GM21423 (cell line): ENCODE results near the gene DPYSL5.

Experiments
- ATAC-seq: cut with Tn5 transposase; IDR thresholded peaks from one replicate; pipeline ENCODE4 v1.9.1; 2021; ENCODE audit warnings: mild to moderate bottlenecking, moderate library complexity; ENCODE audit not compliant: unreplicated experiment

DPYSL5 gene

GRCh38 chr2:26843041-26843440 lies 4.9 kb upstream of the DPYSL5 start:
- no peak for ATAC-seq

- ATAC-seq = no peak
These were observed 2.9 kb upstream of the DPYSL5 start for GRCh38 chr2:26845021-26845420.

- no peak for ATAC-seq
These were observed 1.3 kb upstream of the DPYSL5 start for GRCh38 chr2:26846334-26847306.

GRCh38 chr2:26847307-26847654 lies 651 bp upstream of the DPYSL5 start:
- no peak for ATAC-seq

- no peak for ATAC-seq
These were observed 564 bp downstream of the DPYSL5 start for GRCh38 chr2:26848336-26849055.

DNA sequence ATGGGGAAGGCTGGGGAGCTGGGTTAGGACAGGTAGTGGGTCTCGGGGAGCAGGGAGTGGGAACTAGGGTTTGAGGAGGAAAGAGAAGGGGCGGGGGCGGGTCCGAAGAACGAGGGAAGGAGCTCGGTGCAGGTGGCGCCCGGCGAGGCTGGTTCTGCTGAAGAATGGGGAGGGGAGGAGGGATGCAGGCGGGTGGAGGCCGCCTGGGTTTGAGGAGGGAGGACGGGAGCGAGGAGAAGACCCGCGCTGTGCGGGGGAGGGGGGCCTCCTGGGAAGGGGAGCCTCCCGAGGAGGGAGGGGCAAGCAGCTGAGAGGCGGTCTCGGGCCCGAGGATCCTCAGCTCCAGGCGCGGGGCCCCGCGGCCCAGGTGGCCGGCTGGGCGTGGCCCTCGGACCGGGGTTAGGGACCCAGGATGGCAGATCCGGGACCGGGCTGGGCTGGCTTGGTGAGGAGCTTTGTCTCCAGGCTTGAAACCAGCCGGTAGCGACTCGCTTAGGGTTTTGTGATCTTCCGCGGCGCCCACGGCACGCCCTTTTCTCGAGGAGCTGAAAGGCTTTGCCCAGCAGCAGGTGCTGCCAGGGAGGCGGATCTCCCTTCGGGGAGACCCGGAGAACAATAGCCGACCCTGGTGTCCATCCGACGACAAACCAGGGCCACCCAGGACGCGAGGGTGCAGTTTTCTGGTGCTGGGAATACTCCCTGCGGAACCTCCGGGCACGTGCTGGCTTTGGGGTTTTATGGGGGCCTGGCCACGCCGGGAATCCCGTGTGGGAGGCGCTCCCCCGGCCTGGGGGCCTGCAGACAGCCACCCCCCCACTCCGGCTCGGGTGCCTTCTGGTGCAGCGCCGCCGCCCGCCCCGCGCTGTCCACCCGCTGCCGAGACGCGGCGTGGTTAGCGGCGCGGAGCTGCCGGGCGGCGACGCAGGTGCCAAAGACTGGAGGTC lies 1.4 kb downstream of the DPYSL5 start:
- ATAC-seq = no peak

DNA sequence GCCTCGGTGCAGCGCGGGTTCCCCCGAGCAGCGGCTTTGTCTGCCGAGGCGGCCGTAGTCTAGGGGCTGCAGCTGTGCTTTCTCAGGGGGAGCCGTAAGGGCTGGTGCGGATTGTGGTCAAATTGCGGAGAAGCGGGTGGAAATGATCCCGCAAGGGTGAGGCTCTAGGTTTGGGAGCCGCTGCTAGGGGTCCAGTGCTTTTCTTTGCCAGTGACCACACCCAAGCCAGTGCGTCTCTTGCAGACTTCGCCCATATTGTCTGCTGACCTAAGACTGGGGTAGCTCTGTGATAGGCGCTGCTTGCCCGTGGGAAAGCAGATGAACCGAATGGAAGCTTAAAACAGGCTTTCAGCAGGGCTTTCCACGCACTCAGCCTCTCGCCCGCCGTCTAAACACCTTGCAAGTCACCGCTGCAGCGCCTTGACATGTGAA lies 2.1 kb downstream of the DPYSL5 start:
- no peak for ATAC-seq

DNA sequence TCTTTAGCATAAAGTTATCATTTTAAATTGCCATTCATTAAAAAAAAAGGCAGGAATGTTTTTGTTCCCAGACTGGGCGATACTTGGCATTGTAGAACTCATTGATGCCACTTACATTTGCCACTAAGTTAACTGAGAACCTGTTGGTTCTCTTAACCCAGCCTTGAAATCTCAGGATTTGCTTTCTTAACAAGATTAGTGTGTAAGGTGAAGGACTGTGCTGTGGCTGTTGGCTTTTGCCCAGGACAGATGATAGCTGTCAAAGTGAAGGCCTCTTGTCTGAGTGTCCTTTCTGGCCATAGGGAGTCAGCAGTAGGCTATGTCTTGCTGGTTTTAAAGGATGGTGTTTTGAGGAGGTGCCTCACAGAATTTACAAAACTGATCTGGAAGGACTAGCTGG lies 2.6 kb downstream of the DPYSL5 start:
- ATAC-seq = no peak

GRCh38 chr2:26852405-26853306 lies 4.7 kb downstream of the DPYSL5 start:
- ATAC-seq = no peak

GRCh38 chr2:26853751-26854150 lies 5.8 kb downstream of the DPYSL5 start:
- ATAC-seq = no peak

GRCh38 chr2:26854283-26854827 lies 6.4 kb downstream of the DPYSL5 start:
- ATAC-seq = no peak

DNA sequence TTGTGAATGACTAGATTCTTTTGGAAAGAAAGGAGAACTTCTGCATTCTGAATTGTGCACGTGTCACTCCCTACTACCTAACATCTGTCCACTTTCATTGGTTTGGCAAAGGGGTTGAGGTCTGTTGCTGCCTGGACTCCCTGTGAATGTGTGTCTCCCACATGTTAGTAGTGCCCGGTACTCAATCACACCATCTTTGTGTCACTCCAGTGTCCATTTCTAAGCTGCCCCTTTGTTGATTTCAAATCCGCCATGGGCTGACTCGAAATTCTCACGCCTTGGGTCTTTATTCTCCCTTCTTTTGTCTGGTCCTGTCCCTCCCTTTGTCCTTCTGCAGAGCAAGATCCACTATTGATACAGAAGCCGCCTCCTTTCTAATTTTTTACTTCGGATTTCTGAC lies 7.5 kb downstream of the DPYSL5 start:
- ATAC-seq = no peak

GRCh38 chr2:26859622-26860021 lies 11.7 kb downstream of the DPYSL5 start:
- no peak for ATAC-seq

GRCh38 chr2:26860211-26860850 lies 12.4 kb downstream of the DPYSL5 start:
- ATAC-seq = no peak

DNA sequence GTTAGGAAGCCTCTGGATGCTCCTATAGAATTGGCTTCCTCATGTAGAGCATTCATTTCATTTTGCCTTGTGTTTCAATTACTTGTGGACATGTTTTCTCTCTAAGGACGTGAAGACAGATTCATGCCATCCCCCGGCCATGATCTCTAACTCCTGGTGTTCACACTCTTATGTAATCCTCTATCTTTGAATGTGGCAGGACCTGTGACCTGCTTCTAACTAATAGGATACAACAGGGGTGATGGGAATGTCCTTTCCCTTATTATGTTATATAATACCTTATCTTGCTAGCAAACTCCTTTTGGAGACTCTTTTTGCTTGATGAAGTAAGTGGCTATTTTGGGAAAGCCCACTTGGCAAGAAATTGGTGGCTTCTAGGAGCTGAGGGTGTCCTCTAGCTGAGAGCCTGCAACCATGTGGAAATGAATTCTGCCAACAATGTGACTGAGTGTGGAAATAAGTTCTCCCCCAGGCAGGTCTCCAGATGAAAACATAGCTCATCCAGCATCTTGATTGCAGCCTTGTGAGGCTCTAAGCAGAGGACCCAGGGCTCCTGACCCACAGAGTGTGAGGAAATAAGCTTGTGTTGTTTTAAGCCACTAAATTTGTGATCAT lies 13.8 kb downstream of the DPYSL5 start:
- ATAC-seq = no peak

GRCh38 chr2:26864226-26864625 lies 16.3 kb downstream of the DPYSL5 start:
- no peak for ATAC-seq

DNA sequence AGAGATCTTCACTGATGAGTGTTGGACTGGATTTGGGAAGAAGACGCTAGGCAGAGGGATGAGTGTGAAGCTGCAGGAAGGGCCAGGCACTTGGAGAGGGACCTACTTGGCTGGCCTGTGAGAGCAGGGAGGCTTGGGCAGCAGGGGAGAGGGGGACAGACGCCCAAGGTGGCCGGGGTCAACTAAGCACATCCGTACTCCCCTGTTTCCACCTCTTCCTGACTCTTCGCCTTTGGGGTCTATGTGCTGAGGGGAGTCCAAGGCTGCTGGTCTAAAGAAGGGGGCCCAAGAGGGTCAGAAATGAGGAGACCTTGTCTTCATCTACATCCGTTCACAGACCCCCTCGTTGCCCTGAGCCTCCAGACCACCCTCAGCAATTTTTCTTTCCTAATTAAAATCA lies 16.7 kb downstream of the DPYSL5 start:
- ATAC-seq = no peak

DNA sequence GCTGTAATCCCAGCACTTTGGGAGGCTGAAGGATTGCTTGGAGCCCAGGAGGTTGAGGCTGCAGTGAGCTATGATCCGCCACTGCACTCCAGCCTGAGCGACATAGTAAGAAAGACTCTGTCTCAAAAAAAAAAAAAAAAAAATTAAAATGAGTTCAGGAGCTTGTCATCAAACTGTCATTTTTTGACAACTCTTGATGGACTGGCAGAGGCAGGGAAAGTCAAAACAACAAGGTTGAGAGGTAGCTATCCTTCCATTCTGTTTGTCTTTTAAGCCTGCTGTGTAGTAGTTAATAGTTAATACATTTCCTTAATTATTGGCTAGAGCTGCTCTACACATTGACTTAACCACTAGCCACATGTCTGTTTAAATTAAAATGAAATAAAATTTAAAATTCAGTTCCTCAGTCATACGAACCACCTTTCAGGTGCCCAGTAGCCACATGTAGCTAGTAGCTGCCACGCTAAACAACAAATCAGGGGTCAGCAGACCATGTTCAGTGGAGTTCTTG lies 22.7 kb downstream of the DPYSL5 start:
- ATAC-seq = no peak
